BE2C (cell line): ENCODE data around the gene DSPP.

ENCODE experiments used
- DNase-seq: peaks from one replicate; pipeline ENCODE4 v3.0.0-alpha.2; 2020
- H3K27me3 ChIP-seq: fragments of 250-450 bp; sonication (Bioruptor Pico); 2 replicates; pipeline ENCODE4 v1.5.1; 2020; ENCODE audit warnings: mild to moderate bottlenecking
- H3K36me3 ChIP-seq: fragments of 250-450 bp; sonication (Bioruptor Pico); 2 replicates; pipeline ENCODE4 v1.5.1; 2020; ENCODE audit warnings: mild to moderate bottlenecking
- H3K4me1 ChIP-seq: fragments of 250-450 bp; sonication (Bioruptor Pico); 2 replicates; pipeline ENCODE4 v1.5.1; 2020
- H3K4me3 ChIP-seq: 2 replicates; pipeline ENCODE4 v1.5.1; 2011; ENCODE audit warnings: low read depth, low read length
- H3K9me3 ChIP-seq: fragments of 250-450 bp; sonication (Bioruptor Pico); 2 replicates; pipeline ENCODE4 v1.5.1; 2020
- CTCF ChIP-seq: IDR thresholded peaks from 2 replicates; pipeline ENCODE4 v1.5.1; 2012; ENCODE audit warnings: mild to moderate bottlenecking, low read depth, low read length

DSPP gene

GRCh38 chr4:87657525-87657924 is 49.2 kb downstream of the DSPP start:
- DNase-seq, result no peak
- TF ChIP-seq CTCF, result no peak
- H3K4me1 ChIP-seq, result no peaks in the 10 kb centered on the region
- no peaks in the 10 kb centered on the region for H3K36me3 ChIP-seq
- H3K4me3 ChIP-seq, result no peak overlapping the region
- H3K27me3 ChIP-seq, result no peaks in the 10 kb centered on the region
- no peaks in the 10 kb centered on the region for H3K9me3 ChIP-seq

GRCh38 chr4:87659247-87659931 is 51.1 kb downstream of the DSPP start:
- Histone ChIP-seq H3K4me3 (no peak overlapping the region), H3K9me3 (no peaks in the 10 kb centered on the region), H3K4me1 (no peaks in the 10 kb centered on the region), H3K27me3 (no peaks in the 10 kb centered on the region), H3K36me3 (no peaks in the 10 kb centered on the region)
- no peak for DNase-seq
- TF ChIP-seq CTCF, result no peak

- H3K27me3 ChIP-seq, result no peaks in the 10 kb centered on the region
- H3K9me3 ChIP-seq, result no peaks in the 10 kb centered on the region
- H3K4me1 ChIP-seq, result no peaks in the 10 kb centered on the region
- H3K4me3 ChIP-seq, result no peak overlapping the region
- no peaks in the 10 kb centered on the region for H3K36me3 ChIP-seq
- no peak for TF ChIP-seq CTCF
- no peak for DNase-seq
These were observed 54.5 kb downstream of the DSPP start for GRCh38 chr4:87662871-87663270.
